HL-60 (cell line): ENCODE data around the gene NDUFV3.

Experiments used
- DNase-seq, 2 experiments: peaks; one replicate each; pipeline ENCODE4 v3.0.0-alpha.2; 2010 to 2020; ENCODE audit warnings: low read depth in 1 of 2, low spot score in 1 of 2
- H3K27ac ChIP-seq: fragments of 250-450 bp; sonication (Bioruptor Pico); replicated peaks from 2 replicates; pipeline ENCODE4 v1.5.1; 2020; ENCODE audit warnings: mild to moderate bottlenecking, moderate library complexity
- H3K27me3 ChIP-seq: fragments of 250-450 bp; sonication (Bioruptor Pico); 2 replicates; pipeline ENCODE4 v1.5.1; 2021; ENCODE audit warnings: mild to moderate bottlenecking, moderate library complexity; ENCODE audit not compliant: insufficient read depth, poor library complexity, severe bottlenecking
- H3K4me3 ChIP-seq: replicated peaks from 2 replicates; pipeline ENCODE4 v1.5.1; 2011; ENCODE audit warnings: mild to moderate bottlenecking, control low read depth, low read length; ENCODE audit not compliant: insufficient read depth
- GABPA ChIP-seq: IDR thresholded peaks from 2 replicates; pipeline ENCODE4 v1.6.1; 2012; ENCODE audit warnings: low read depth
- POLR2AphosphoS5 ChIP-seq: IDR thresholded peaks from 2 replicates; pipeline ENCODE4 v1.6.1; 2012; ENCODE audit warnings: low read depth
- REST ChIP-seq: IDR thresholded peaks from 2 replicates; pipeline ENCODE4 v1.6.1; 2012; ENCODE audit warnings: low read depth; ENCODE audit not compliant: insufficient replicate concordance
- SPI1 ChIP-seq: IDR thresholded peaks from 2 replicates; pipeline ENCODE4 v1.6.1; 2012; ENCODE audit warnings: low read depth, mild to moderate bottlenecking, borderline replicate concordance
- TF ChIP-seq, protein P1 (sequence below): IDR thresholded peaks from one replicate; pipeline ENCODE4 v1.5.1; 2011; ENCODE audit warnings: low read length, control low read depth, inconsistent platforms; ENCODE audit not compliant: insufficient read depth

The NDUFV3 gene

DNA sequence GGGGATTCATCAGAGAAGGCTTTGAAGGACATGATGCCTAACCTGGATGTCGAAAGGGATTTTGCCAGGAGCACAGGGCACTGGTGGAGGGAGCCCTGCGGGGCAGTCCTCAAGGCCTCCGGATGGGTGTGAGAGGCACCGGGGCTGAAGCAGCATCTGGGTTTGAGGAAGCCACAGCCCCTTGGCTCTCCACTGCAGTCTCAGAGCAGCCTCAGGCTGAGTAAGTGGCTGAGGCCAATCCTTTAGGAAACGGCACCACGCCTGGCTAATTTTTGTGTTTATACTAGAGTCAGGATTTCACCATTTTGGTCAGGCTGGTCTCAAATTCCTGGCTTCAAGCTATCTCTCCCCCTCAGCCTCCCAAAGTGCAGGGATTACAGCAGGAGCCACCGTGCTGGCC, 20.4 kb downstream of the NDUFV3 start:
- no peaks in the 10 kb centered on the region for H3K27me3 ChIP-seq
- no peak for DNase-seq
- no peak overlapping the region for H3K4me3 ChIP-seq
- H3K27ac ChIP-seq: no peak overlapping the region
- TF ChIP-seq POLR2AphosphoS5: no peak
- TF ChIP-seq REST: no peak
- no peak for TF ChIP-seq GABPA
- TF ChIP-seq SPI1: no peak
- TF ChIP-seq, protein P1, sequence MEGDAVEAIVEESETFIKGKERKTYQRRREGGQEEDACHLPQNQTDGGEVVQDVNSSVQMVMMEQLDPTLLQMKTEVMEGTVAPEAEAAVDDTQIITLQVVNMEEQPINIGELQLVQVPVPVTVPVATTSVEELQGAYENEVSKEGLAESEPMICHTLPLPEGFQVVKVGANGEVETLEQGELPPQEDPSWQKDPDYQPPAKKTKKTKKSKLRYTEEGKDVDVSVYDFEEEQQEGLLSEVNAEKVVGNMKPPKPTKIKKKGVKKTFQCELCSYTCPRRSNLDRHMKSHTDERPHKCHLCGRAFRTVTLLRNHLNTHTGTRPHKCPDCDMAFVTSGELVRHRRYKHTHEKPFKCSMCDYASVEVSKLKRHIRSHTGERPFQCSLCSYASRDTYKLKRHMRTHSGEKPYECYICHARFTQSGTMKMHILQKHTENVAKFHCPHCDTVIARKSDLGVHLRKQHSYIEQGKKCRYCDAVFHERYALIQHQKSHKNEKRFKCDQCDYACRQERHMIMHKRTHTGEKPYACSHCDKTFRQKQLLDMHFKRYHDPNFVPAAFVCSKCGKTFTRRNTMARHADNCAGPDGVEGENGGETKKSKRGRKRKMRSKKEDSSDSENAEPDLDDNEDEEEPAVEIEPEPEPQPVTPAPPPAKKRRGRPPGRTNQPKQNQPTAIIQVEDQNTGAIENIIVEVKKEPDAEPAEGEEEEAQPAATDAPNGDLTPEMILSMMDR: no peak

GRCh38 chr21:42918291-42918690, 25.2 kb downstream of the NDUFV3 start:
- no peak overlapping the region for H3K4me3 ChIP-seq
- TF ChIP-seq SPI1 (no peak), POLR2AphosphoS5 (no peak), GABPA (no peak), REST (no peak)
- TF ChIP-seq, protein P1: no peak
- H3K27me3 ChIP-seq: no peaks in the 10 kb centered on the region
- no peak for DNase-seq
- H3K27ac ChIP-seq: no peak overlapping the region

DNA sequence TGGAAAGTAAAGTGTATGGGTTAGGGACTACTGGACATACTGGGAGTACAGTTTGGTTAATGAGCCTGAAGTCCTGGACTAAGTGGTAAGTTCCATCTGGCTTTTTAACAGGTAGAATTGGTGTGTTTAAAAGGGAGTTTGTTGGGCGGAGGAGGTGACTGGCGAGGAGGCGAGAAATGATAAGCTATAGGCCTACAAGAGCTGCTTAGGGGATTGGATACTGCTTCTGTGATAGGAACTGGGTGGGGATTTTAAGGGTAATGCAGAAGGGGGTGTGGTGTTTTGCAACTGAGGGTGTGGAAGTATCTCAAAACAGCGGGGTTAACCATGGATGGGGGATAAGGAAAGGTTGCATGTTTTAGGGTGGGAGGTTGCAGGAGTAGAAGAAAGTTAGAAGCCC, 28.8 kb downstream of the NDUFV3 start:
- H3K27me3 ChIP-seq: no peaks in the 10 kb centered on the region
- no peak overlapping the region for H3K4me3 ChIP-seq
- H3K27ac ChIP-seq: no peak overlapping the region
- no peak for DNase-seq
- TF ChIP-seq SPI1: no peak
- TF ChIP-seq, protein P1: no peak
- no peak for TF ChIP-seq GABPA
- no peak for TF ChIP-seq POLR2AphosphoS5
- TF ChIP-seq REST: no peak
